ENCODE results near the gene VAMP8.
"Not testable (repeated sequence)": the region's sequence is repeated elsewhere in the genome, so short reads cannot be mapped to it uniquely, and the experiment has no call there.

The VAMP8 gene

DNA sequence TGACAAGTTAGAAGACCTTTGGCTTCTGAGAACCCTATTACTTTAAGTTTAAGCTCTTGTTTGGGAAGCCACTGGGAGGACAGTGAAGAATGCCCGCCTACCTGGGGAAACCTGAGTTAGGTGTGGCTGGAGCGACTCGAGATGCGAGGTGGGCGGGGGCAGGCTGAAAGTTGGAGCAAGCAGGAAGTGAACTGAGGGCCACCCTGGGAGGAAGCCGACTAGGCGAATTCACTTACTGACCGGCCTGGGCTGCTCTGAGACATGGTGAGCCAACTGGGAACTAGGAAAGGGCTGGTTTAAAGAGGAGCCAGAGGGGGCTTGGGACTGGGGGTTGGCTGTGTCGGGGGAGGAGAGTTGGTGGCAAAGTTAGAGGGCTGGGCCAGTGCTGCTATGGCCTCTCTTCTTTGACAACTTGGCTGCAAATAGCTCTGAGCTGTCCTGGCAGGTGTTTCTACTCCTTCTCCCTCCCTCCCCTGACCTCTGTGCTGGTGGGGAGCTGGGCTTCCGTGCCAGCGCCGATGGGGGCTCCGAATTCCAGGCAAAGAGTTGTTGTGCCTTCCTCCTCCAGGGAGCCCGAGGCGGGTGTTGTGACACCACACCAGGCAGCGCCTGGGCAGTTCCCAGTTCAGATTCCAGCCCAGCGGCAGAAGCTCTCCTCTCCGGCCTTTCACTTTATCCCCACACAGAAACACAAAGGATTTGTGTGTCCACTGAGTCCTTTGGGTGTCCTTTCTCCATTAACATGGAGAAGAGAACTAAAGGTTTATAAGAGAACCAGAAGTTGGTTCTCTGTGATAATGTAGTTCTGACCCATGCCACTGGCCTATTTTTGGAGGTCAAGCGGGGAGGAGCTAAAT is at the start of gene VAMP8:
Gene VAMP8, plus strand, starts transcription at position 201 of the 857 bp plus-strand sequence. Its CDS starts 61 bp downstream, at position 262.
- DNase-seq (ENCODE audit: low spot score) = peak; percentile 59

DNA sequence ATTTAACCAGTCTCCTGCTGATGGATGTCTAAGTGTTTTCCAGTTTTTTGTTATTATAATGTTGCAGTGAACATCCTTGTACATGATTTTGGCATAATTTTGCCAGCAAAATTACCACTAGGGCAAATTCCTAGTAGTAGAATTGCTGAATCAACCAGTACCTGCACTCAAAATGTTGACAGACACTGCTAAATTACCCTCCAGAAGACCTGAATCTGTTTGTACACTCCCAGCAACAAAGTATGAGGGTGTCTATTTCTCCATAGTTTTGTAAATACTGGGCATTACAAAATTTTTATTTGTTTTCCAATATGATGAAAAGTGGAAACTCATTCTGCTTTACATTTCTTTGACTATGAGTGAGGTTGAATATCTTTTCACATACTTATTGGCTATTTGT is 49.6 kb upstream of the VAMP8 start:
- DNase-seq (ENCODE audit: low spot score) = no peak

DNA sequence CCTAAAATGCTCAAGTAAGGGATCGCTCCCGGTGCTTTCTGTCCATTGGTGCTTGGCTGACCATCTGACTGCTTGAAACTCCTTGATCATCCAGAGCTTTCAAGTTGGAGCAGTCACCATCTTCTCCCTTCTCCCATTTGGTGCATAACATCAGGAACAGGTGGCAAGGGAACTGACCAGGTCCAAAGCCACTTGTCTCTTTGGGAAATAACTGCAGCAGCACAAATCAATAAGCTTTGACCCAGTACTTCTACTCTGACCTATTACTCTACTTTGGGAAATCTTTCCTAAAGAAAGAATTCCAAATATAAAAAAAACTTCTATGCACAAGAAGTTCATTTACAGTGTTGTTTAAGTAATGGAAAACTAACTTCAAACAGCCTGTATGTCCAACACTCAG is 49.0 kb upstream of the VAMP8 start:
- no peak for DNase-seq (ENCODE audit: low spot score)

DNA sequence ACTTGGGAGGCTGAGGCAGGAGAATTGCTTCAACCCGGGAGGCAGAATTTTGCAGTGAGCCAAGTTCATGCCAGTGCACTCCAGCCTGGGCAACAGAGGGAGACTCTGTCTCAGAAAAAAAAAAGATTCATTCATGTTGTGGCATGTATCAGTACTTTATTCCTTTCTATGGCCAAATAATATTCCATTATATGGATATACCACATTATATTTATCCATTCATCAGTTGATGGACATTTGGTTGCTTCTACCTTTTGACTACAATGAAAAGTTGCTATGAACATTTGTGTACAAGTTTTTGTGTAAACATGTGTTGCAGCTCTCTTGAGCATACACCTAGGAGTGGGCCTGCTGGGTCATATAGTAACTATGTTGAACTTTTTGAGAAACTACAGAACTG is 47.6 kb upstream of the VAMP8 start:
- DNase-seq (ENCODE audit: low spot score) = no peak

DNA sequence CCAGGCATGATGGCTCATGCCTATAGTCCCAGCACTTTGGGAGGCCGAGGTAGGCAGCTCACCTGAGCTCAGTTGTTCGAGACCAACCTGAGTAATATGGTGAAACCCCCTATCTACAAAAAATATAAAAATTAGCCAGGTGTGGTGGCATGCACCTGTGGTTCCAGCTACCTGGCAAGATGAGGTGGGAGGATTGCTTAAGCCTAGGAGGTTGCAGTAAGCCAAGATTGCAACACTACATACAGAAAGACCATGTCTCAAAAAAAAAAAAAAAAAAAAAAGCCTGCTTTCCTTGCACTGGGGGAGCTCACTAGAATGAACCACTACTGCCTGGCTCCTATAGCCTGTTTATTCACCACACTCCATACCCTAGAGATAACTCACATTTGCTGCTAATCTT is 45.8 kb upstream of the VAMP8 start:
- DNase-seq (ENCODE audit: low spot score) = no peak

DNA sequence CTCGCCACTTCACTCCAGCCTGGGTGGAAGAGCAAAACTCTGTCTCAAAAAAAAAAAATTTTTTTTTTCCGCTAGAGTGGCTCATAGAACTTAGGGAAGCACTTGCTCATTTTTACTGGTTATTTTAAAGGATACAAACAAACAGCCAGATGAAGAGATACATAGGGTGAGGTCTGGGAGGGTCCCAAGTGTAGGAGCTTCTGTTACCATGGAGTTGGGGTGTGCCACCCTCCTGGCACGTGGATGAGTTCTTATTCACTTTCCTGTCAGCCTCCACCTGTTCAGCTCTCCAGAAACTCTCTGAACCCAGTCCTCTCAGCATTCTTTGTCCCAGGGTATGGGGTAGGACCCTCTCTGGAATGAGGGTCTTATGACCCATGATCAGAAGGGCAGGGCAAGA is 43.3 kb upstream of the VAMP8 start:
- no peak for DNase-seq (ENCODE audit: low spot score)

DNA sequence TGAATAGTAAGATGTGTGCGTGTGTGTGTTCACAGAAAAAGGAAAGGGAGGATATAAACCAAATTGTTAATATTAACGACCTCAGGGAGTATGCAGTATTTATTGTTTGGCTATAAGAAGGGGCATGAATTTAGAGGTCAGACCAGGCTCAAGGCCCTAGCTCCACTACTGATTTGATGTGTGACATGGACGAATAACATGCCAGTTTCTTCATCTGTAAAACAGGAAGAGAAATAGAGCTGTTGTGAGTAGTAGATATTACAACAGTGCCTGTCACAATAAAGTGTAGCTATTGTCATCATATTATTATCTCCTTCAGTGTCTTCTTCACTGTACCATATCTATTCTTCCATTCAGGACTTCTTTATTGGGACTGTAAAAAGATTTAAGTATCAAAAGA is 42.5 kb upstream of the VAMP8 start:
- no peak for DNase-seq (ENCODE audit: low spot score)

DNA sequence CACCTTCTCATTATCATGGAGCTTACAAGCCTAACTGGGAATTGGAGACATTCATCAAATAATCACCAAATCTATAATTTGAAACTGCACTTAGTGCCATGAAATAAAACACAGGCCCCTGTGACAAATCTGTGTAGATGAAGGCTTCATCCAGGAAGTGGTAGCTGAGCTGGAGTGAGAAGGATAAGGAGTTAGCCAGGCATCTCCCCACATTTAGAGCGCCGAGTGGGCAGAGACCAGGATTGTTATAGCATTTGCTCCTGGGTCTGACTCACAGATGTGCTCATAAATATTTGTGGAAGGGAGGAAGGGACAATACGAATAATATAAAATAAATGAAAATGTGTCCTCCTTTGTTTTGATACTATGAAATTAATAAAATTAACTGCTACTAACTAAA is 40.9 kb upstream of the VAMP8 start:
- DNase-seq (ENCODE audit: low spot score) = no peak

DNA sequence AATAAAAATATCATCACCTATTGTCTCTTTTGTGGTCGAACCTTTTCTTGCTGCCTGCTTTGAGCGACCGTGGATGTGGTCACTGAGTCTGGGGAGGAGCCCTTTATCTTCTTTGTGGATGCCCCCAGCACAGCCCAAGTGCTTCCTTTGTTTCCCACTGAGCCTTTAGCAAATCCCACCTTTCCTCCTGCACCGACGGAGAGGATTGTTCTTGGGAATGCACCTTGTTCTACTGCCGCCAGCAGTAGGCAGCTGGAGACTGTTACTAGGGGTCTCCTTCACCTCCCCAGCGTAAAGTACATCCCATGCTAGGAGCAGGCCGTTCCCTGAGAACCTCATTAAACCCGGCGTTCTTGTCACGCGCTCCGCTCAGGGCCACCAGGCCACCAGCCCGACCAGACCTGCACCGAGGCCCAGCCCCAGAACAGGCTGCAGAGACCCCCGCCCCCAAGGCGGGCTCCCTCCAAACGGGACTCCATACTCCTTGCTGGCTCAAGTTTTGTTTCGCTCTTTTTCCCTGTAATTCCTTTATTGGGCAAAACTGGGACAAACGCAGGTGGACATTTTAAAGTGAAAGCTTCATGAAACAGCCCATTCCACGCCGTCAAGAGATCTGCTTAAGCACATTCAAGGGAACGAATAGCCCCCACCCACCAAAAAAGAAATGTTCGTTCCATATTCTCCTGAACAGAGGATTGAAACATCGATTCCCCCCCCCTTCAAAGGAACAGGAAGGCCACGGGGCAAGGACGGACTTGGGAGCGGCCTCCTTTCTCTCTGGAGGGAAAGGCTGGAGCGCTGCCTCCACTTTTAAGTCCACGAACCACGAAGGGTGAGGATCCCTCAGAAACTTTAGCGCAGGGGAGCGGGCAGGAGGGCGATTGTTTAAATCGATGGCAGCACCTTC is 39.5 kb upstream of the VAMP8 start:
- DNase-seq (ENCODE audit: low spot score) = peak; percentile 9

DNA sequence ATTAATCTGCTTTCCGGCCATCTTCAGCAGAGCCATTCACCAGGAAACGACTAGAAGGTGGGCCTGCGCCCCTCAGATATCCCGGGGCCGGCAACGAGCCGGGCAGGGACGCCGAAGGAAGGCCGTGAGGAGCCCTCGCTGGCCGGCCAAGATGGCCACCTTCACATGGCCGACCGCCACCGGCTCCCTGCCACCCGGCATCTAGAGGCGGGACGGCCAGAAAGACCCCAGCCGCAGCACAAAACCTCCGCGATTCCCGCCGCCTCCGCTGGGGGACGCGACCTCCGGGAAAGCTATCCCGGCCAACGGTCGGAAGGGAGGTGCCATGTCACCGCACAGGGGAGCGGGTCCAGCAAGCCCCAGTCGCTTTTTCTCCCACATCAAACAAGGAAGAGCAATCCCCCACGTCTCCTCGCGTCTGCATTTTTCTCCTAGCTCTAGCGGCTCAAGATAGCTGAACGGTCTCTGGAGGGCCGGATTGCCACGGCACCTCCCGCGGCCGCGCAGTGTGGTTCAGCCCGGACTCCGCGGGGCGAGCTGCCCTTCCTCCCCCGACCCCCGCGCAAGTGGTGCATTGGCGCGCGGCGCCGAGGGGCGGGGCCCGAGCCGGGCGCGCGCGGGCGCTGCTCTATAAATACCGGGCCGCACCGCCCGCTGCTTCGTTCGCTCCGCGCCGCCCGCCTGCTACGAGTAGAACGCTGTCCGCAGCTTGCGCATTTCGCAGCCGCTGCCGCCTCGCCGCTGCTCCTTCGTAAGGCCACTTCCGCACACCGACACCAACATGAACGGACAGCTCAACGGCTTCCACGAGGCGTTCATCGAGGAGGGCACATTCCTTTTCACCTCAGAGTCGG is 38.7 kb upstream of the VAMP8 start, which contains the start of gene MAT2A:
Gene MAT2A, plus strand, starts transcription at position 662 of the 854 bp plus-strand sequence. Its CDS starts 120 bp downstream, at position 782.
- peak; percentile 89 for DNase-seq (ENCODE audit: low spot score)

DNA sequence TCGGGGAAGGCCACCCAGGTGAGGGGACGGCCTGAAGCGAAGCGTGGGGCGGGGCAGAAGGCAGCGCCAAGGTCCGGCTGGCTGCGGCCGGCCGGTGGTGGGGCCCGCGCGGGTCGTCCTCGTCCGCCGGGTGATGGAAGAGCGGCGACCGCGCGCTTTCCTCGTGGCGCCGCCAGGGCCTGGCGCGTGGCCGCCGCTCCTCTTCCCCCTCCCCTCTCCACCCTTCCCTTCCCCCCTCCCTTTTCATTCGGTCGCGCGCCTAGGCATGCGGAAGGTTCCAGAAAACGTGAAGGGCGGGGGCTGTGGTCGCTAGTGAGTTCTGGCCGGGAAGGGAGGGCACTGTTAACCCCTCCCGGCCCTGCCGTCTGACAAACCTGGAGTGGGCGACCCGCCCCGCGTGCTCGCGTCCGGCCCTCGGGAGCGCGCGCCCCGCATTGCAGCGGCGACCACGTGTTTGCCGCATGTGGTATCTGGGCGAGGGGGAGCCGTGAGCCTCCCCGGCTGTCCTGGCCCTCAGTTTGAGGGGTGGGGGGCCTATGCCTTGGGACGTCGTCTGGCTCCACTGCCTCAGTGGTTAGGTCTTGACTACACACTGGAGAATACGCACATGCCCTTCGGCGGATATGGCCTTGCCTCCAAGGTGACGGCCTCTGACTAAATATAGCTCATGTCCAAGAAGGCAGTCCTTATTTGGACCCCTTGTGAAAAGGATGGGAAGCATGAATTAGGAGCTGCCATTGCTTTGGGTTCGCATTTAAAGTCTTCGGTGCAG is 37.8 kb upstream of the VAMP8 start:
- peak; percentile 68 for DNase-seq (ENCODE audit: low spot score)

DNA sequence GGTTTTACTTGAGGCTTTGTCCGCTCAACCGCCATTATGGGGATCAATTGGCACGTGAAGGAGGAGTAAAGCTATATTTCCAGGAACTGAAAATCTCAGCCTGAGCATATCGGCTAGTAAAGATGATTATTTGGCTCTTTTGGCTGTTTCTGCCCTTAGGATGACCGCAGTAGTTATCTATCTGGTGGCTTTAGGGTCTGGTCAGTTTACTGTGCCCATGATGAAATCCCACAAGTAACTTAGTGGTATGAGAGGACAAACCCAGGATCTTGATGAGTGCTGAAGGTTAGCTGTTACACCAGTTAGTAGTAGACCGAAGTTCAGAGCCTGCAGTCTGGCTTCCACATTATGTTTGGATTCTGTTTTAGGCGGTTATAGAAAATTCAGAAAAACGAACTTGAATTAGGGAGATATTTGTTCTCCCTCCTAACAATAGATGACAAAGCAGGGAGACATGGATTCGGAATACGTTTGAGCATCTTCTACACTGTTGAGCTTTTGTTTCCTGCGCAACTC is 37.2 kb upstream of the VAMP8 start:
- no peak for DNase-seq (ENCODE audit: low spot score)

DNA sequence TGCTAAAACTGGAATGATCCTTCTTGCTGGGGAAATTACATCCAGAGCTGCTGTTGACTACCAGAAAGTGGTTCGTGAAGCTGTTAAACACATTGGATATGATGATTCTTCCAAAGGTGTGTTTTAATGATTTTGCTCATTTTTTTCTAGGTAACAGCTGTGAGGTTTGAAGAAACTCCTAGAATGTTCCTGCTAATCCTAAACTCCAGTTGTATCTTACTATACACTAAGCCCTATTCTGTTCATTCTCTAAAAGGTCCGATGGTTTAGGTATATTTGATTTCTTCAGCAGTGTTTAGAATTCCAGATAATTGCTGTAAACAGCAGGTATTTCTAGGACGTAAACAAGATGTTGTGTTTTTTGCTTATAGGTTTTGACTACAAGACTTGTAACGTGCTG is 36.1 kb upstream of the VAMP8 start:
- no peak for DNase-seq (ENCODE audit: low spot score)

DNA sequence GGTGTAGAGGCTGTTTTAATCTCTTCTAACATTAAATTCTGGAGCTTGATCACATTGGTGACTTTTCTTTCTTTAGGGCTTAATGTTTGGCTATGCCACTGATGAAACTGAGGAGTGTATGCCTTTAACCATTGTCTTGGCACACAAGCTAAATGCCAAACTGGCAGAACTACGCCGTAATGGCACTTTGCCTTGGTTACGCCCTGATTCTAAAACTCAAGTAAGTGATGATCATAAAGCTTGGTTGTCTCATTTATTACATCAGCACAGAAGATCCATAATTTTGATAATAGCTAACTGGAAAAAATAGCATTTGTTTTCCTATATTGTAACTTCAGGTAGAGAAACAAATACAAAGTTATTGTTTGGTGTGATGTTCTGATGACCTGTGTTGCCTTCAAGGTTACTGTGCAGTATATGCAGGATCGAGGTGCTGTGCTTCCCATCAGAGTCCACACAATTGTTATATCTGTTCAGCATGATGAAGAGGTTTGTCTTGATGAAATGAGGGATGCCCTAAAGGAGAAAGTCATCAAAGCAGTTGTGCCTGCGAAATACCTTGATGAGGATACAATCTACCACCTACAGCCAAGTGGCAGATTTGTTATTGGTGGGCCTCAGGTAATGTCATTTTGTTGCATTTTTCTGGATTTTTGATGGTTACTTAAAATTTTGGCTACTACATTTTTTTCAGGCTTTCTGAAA is 35.5 kb upstream of the VAMP8 start:
- DNase-seq (ENCODE audit: low spot score) = no peak

DNA sequence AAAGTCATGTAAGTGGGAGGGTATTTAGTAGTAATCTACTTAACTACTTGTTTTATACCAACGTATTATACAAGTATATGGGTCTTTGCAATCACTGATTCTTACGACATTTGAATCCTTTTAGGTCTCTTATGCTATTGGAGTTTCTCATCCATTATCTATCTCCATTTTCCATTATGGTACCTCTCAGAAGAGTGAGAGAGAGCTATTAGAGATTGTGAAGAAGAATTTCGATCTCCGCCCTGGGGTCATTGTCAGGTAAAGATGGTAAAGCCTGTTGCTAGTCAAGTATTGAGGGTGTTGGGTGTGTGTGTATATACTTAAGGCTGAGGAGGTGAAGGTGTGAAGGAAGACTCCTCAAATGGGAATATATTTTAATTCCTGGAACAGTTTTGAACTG is 34.6 kb upstream of the VAMP8 start:
- no peak for DNase-seq (ENCODE audit: low spot score)

DNA sequence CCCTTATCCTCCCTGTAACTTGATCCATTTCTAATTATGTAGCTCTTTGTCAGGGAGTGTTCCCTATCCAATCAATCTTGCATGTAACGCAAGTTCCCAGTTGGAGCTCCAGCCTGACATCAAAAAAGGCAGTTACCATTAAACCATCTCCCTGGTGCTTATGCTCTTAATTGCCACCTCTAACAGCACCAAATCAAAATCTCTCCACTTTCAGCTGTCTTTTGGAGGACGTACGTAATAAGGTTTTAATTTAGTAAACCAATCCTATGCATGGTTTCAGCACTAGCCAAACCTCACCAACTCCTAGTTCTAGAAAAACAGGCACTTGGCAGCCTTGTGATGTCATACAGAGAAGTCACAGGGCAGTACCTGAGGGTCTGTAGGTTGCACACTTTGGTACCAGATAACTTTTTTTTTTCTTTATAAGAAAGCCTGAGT is 33.1 kb upstream of the VAMP8 start:
- DNase-seq (ENCODE audit: low spot score) = not testable (repeated sequence)

DNA sequence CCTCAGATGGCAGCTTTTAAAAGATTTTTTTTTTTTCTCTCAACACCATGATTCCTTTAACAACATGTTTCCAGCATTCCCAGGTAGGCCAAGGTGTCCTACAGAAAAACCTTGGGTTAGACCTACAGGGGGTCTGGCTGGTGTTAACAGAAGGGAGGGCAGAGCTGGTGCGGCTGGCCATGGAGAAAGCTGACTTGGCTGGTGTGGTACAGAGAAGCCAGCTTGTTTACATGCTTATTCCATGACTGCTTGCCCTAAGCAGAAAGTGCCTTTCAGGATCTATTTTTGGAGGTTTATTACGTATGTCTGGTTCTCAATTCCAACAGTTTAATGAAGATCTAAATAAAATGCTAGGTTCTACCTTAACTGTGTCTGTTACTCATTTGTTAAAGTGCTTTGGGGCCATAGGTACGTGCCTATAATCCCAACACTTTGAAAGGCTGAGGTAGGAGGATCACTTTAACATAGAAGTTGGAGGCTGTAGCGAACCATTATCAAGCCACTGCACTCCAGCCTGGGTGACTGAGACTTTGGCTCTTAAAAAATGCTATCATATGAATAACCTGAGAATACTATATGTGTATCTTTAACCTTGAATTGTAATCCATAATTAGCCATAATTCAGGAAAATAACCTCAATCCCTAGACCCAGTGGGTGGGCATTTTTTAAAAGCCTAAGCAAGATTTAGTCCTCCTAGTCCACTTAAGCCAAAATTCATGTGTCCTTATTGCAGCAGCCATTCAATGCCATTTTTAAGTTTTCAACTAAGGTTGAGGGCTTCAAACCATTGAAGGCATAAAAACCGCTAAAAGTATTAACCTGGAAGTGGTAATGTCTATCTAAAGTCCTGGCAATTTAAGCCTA is 32.2 kb upstream of the VAMP8 start:
- DNase-seq (ENCODE audit: low spot score) = not testable (repeated sequence)

DNA sequence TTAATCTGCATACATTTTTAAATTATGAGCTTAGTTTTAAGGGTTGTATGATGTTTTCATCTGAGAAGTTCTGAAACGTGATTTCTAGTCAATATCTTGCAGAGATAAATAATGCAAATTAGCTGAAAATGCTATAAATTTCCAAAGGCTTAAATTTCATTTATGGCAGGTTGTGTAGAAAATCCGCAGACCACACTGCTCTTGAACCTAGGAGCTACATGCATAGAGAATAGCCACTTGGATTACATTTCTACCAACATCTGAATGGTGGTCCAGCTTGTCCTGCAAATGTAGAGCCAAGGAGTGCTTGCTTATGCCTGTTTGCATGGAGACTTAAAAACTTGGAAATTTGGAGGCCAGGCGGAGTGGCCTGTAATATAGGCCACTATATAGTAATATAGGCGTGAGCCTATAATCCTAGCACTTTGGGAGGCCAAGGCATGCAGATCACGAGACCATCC is 31.6 kb upstream of the VAMP8 start:
- no peak for DNase-seq (ENCODE audit: low spot score)

All from CD4-positive, alpha-beta T cell treated with Interleukin-15 for 4 hours (primary cell).